ENCODE measurements around the gene PRKCQ. TPM values are rescaled to one million over a fixed set of nuclear protein-coding genes. Genes with fewer than 3 reads are reported as not detected.

PRKCQ gene
- total and polyA plus RNA-seq, 2 of the 8 experiments (the other 6 are each of a cell fraction or from before 2014, with no cell fraction given) = 9.1 to 22.6 TPM

GRCh38 chr10:6386346-6386745 lies 193.7 kb downstream of the PRKCQ start:
- Histone ChIP-seq H2AFZ (ENCODE audit: low read length) (no peak overlapping the region), H4K5ac (ENCODE audit: insufficient read length, low read depth, low read length) (no peak overlapping the region), H3K23me2 (ENCODE audit: low read depth, low read length) (no peaks in the 10 kb centered on the region; the same call in 1 of the 2 replicates), H2BK15ac (ENCODE audit: low read length) (no peak overlapping the region), H3K4me2 (ENCODE audit: insufficient read depth in 1 of 2, low read depth in 2 of 2, low read length in 2 of 2) (no peak overlapping the region), H3K4me1 (replicated peaks in 1 of 4; ENCODE audit: control insufficient read depth in 3 of 4, insufficient read depth in 4 of 4, low read length in 3 of 4) (no peaks in the 10 kb centered on the region), H4K91ac (replicated peaks; ENCODE audit: insufficient read length, low read length) (no peak overlapping the region), H3K9me3 (ENCODE audit: insufficient read depth in 2 of 2, low read depth in 1 of 2, low read length in 1 of 2) (peaks cover 10 to 16% of the 10 kb centered on the region in 2 experiments; a peak in 3 of 4 replicates), H3K18ac (ENCODE audit: extremely low read depth, low read length) (no peak overlapping the region), H3K27ac (ENCODE audit: low read depth, low read length) (no peak overlapping the region), H3K4ac (replicated peaks; ENCODE audit: insufficient read length, low read depth, low read length) (no peak overlapping the region), H3K9ac (replicated peaks in 1 of 4; ENCODE audit: extremely low read depth in 1 of 4, low read depth in 3 of 4, low read length in 3 of 4) (no peak overlapping the region), H3K4me3 (ENCODE audit: extremely low read depth in 1 of 4, insufficient read depth in 2 of 4, low read depth in 3 of 4, low read length in 4 of 4) (no peak overlapping the region), H3K79me1 (ENCODE audit: low read depth, low read length) (no peaks in the 10 kb centered on the region), H2BK20ac (ENCODE audit: low read length) (no peak overlapping the region), H3K23ac (ENCODE audit: insufficient read length) (no peak overlapping the region), H3K27me3 (replicated peaks in 1 of 4; ENCODE audit: control insufficient read depth in 3 of 4, extremely low read depth in 1 of 4, insufficient read depth in 3 of 4, low read length in 3 of 4) (no peaks in the 10 kb centered on the region), H3K56ac (replicated peaks; ENCODE audit: insufficient read length, low read depth, low read length) (no peak overlapping the region), H2BK12ac (ENCODE audit: low read depth, low read length) (no peak overlapping the region), H4K20me1 (replicated peaks in 1 of 2; ENCODE audit: control insufficient read depth in 1 of 2, insufficient read depth in 2 of 2, low read length in 2 of 2) (peaks cover 0 to 2% of the 10 kb centered on the region in 2 experiments), H4K8ac (ENCODE audit: extremely low read depth, insufficient read depth, low read length) (no peak overlapping the region), H2BK5ac (ENCODE audit: low read depth, low read length) (no peak overlapping the region; the same call in 1 of the 2 replicates), H2BK120ac (replicated peaks; ENCODE audit: low read depth, low read length) (no peak overlapping the region), H3K79me2 (ENCODE audit: control insufficient read depth in 1 of 2, insufficient read depth in 2 of 2, low read length in 2 of 2) (no peaks in the 10 kb centered on the region; a peak in 1 of 4 replicates), H2AK5ac (ENCODE audit: low read depth, low read length) (no peak overlapping the region), H3K14ac (ENCODE audit: insufficient read length) (no peak overlapping the region), H3K36me3 (ENCODE audit: control insufficient read depth in 2 of 4, insufficient read depth in 4 of 4, low read length in 3 of 4) (no peaks in the 10 kb centered on the region)
- 90% methylated on average over 6 of the region's 6 CpGs; no CpG with 5 or more reads in 1 of the 2 experiments for WGBS, 2 experiments (ENCODE audit: extremely low coverage in 1 of 2, insufficient coverage in 1 of 2, insufficient read length in 1 of 2, insufficient replicate concordance in 2 of 2, low coverage in 1 of 2, low lambda C conversion rate in 2 of 2, missing lambda C conversion rate in 1 of 2)
- DNase-seq (ENCODE audit: low read depth in 1 of 2, low spot score in 2 of 2) (no peak), FAIRE-seq (no peak)
- ChIA-PET POLR2A (ENCODE audit: partially characterized antibody) (no interaction called here), CTCF (ENCODE audit: partially characterized antibody) (interaction anchor here (0.6 to 1.4 kb wide), 3 partner anchors 15 to 523 kb away, joined by 3 to 5 read pairs (median 3); no protein-coding TSS in a partner anchor)
- no peak for TF ChIP-seq CBX5 (IDR thresholded peaks at IDR 0.05; ENCODE audit: low read depth, low read length)
- TF ChIP-seq POU5F1 (IDR thresholded peaks at IDR 0.05; ENCODE audit: low read depth, low read length) = no peak
- TF ChIP-seq MAFK (IDR thresholded peaks at IDR 0.05; ENCODE audit: low read depth, low read length) = no peak
- TF ChIP-seq BACH1 (IDR thresholded peaks at IDR 0.05; ENCODE audit: low read length) = no peak
- no peak for TF ChIP-seq GTF2F1 (IDR thresholded peaks at IDR 0.05; ENCODE audit: borderline replicate concordance, low read depth, low read length)
